Measurements from ENCODE around the gene RPS15. TPM values are rescaled to one million over a fixed set of nuclear protein-coding genes. Genes with fewer than 3 reads are reported as not detected.
"Not testable (repeated sequence)": the region's sequence is repeated elsewhere in the genome, so short reads cannot be mapped to it uniquely, and the experiment has no call there.

RPS15 gene
- total RNA-seq, 1 donor from 2014 or later, result 585 TPM

DNA sequence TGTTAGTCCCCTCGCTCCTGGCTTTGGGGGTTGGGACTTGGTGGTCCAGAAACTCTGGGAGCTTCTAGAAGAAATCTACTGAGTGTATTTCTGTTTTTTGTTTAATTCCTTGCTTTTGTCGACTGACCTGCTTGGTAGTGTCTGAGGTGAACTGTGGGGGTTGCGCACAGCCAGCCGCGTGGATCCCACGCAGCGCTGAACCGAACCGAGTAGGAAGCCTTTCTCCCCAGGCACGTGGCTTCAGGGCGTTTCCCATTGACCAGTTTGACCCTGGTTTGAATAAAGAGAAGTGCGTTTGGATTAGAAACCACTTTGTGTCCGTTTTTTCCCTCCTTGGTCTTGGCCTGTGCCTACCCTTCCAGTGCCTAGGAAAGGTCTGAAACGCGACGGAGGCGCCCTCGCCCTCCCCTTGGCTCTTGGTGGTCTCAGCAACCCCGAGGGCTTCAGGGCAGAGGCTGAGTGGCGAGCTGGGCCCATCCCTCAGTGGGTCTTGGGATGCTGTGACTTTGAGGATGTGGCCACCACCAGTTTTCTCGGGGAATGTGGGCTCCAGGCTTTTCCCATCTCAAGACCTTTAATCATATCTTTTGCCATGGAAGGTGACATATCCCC lies 2.7 kb upstream of the RPS15 start:
- DNase-seq, result no peak

DNA sequence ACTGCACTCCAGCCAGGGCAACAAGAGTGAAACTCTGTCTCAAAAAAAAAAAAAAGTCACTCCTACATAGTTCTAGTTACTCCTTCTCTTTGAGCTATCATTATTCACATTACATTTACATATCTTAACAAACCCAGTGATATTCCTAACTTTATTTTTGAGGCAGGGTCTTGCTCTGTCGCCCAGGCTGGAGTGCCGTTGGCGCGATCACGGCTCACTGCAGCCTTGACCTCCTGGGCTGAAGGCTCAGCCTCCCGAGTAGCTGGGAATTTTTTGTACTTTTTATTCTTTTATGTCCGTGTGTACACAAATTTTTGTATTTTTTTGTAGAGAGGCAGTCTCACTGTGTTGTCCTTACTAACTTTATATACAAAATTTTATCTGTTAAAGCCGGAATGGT lies 587 bp upstream of the RPS15 start:
- no peak for DNase-seq

DNA sequence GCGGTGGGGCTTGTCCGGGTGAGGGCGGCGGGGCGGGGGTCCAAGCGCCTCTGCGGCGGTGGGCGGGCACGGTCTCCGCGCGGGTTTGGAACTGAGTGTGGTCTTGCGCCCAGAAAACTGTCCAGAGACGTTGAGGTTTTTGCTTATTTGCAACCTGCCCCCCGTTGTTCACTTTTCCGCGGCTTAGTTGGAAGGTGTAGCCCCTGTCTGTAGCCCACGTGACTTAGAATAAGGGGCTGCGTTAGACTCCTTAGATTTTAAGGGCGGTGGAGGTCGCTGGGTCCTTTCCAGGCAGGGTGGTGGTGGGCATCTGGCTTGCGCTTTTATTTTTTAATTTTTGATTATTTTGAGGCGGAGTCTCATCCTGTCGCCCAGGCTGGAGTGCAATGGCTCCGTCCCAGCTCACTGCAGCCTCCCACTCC lies 748 bp downstream of the RPS15 start:
- no peak for DNase-seq

DNA sequence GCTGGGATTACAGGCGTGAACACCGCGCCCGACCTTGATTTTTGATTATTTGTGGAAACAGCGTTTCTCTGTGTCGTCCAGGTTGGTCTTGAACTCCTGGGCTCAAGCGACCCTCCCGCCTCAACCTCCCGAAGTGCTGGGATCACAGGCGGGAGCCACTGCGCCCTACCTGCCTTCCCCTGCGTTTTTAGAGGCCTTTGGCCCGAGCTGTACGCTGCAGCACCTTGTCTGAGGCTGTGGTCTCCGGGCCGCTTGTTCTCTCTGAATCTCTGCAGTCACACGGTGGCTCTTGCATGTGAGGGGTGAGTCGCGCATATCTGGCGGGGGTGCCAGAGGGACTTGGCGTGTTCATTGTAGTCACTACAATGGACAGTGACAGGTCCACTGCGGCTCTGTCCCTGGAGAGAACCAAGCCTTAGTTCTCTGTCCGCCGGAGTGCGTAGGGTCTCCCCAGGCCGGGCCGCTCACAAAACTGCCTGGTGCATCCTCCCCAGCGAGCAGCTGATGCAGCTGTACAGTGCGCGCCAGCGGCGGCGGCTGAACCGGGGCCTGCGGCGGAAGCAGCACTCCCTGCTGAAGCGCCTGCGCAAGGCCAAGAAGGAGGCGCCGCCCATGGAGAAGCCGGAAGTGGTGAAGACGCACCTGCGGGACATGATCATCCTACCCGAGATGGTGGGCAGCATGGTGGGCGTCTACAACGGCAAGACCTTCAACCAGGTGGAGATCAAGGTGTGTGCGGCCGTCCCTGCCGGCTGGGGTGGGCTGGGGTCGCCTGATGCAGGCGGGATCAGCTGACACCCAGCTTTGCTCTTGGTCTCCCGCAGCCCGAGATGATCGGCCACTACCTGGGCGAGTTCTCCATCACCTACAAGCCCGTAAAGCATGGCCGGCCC lies 1.6 kb downstream of the RPS15 start:
- DNase-seq, result not testable (repeated sequence)

DNA sequence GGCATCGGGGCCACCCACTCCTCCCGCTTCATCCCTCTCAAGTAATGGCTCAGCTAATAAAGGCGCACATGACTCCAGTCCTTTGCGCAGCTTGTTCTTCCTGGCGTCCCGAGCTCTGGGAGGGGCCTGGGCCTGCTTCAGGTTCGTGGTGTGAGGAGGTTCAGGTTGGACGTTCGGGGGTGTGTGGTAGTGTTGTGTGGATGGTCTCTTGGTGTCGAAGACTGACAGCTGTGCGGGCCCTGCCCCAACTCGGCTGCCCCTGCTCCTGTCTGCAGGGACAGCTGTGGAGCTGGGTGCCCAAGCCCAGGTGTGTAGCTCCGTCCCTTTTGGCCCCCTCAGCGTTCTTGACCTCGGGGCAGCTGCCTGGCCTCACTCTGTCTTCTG lies 2.2 kb downstream of the RPS15 start:
- DNase-seq, result no peak

DNA sequence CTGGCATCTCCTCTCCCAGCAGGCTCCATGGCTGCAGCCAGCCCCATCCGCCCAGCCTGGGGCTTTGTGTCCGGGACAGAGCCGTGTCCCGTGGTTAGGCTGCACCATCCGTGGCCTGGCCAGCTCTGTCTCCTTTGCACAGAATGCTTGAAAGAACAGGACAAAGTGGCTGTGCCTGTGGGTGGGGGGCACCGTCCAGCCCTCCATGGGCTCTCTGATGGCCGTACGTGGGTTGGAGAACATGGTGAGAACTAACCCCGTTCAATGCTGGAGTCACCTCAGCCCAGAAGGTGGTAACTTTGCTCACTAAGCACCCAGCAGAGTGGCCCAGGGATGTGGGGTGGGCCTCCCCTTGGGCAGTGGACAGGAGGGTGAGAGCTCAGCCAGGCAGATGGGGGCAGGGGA lies 2.8 kb downstream of the RPS15 start:
- no peak for DNase-seq

DNA sequence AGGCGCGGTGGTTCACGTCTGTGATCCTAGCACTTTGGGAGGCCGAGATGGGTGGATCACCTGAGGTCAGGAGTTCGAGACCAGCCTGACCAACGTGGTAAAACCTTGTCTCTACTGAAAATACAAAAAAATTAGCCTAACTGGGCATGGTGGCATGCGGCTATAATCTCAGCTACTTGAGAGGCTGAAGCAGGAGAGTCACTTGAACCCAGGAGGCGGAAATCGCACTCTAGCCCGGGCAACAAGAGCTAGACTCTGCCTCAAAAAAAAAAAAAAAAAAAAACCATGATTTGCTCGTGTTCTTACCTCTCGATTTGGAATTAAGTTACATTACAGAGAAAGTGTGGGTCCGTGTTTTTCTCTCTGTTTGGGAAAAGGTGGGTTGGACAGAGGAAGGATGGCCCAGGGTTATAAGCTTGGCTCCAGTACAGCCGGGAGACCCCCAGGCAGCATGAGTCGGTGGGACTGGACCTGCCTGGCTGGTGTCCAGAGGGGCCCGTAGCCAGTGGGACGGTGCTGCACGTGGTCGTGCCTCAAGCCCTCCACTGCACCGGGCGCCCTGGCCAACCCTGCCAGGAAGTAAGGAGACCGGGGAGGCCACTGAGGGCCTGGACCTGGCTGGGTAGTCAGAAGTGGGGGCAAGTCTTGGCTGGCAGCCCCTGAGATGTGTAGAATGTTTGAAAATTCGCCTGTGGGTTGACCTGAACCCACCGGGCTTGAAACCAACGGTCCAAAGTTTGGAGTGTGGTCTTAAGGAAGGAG lies 3.7 kb downstream of the RPS15 start:
- no peak for DNase-seq

DNA sequence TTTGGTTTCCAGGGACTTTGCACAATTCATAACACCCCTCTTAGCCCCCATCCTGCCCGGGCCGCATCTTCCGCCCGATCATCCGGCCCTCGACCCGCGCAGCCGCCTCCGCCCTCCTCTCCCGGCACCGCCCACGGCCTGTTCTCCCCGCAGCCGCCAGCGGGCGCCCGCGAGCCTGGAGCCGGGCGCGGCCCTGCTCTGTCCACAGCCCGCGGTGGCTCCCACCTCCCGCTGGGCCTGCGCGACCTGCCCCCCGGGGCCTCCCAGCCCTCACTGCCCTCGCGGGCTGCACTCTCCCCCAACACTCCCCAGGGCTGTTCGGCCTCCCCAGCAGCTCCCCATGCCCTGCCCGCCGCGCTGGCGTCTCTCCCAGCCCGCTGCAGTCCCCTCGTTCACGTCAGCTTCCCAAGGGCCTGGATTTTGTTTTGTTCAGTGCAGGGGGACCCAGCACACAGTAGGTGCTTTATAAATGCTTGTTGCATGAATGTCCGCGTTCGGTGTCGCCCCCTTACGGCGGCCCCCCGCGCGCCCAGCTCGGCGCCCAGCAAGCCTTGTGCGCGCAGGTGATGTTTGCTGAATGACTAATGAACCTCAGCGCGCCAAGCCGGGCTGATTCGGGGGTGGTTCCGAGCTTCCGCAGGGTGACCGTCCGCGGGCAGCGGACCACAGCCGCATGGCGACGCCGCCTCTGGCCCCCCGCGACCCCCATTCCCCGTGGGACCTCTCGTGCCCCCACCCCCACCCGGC lies 7.2 kb downstream of the RPS15 start:
- DNase-seq, result peak; percentile 73

DNA sequence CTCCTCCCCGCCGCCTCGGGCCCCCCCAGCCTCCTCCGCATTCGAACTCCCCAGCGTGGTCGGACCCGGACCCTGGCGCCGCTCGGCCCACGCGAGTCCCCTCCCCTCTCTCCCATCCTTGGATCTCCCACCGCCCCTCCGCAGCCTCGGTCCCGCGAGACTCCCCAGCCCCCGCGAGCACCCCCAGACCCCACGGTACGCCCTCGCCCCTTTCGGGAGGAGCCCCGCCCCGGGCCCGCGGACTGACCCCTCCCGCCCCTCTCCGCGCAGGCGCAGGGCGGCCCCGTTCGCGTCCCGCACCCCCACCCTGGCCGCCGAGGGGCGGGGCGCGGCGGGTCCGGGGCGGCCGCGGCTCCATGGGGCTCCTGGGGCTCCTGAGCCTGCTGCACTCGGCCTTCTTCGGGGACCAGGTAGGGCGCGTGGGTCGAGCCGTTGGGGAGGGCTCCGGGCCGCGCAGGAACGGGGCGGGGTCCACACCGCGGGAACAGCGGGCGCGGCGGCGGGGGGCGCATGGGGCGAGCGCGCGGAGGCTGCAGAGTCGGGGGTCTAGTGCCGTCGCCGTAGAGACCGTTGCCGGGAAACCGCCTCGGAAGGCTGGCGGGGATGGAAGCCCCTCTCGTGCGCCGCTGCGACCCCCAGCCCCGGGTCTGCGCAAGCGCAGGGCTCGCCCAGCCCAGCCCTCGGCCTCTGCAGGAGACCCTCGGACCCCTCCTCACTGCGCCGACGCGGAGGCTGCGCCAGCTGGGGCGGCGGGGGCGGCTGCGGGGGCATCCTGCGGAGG lies 7.9 kb downstream of the RPS15 start:
- DNase-seq, result peak; percentile 58

DNA sequence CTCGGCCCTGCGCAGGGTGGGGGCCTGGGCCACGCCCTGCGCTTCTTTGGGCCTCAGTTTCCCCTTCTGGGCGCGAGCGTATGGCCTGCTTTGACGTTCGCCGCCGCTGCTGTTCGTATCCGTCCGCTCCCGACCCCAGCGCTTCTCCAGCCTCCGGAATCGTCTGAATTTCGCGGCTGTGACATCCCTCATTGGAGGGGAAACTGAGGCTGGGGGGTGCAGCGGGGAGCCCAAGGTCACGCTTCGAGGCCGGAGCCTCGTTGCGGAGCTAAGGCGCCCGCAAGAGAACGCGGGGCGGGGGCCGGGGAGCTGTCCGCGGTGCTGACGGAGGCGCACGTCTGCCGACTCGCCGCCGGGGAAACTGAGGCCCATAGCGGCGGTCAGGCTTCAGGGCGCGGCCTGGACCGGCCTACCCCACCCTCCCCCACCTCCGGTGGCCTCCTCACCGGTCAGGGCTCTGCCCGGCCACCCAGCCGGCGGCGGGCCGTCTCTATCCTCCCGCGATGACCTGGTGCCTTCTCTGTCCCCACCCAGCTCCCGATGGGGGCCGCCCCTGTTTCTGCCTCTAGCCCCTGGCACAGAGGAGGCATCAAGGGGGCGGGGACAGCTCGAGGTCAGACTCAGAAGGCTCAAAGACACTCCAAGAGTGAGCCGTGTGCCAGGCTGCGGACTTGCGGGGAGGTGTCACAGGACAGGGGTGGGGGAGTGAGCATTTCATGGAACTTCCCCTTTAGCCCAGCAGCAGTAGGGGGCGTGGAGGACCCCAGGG lies 8.7 kb downstream of the RPS15 start:
- no peak for DNase-seq

DNA sequence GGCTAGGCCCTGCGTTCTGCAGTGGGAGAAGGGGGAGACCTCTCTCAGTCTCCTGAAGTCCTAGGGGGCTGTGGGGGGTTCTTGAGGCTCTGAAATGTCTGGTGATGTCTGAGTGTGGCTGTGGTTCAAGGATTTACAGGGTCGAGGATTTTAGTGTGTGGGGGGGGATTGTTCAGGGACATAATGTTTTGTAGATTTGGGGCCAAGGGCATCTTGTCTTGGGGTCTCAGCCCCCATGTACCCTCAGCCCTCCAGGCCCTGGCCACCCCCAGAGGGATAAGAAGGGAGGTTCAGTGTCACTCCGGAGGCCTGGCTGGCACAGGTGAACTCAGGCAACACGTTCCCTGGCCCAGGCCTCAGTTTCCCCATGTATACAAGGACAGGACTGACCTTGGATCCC lies 9.3 kb downstream of the RPS15 start:
- no peak for DNase-seq

DNA sequence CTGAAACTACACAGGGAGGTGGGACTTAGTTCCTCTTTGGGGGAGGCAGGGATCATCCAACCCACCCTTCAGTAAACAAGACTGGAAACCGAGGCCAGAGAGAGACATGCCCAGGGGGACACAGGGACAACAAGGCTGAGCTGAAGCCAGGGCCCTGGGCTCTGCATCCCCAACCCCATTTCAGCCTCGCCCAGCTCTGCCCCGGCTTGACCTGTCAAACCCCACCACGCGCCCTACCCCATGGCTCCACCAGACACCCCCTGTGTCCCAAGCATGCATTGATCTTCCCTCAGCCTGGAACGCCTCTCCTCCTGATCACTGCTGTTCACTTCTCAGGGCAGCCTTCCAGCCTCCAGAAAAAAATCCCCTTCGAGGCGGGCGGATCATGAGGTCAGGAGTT lies 9.7 kb downstream of the RPS15 start:
- DNase-seq, result no peak

DNA sequence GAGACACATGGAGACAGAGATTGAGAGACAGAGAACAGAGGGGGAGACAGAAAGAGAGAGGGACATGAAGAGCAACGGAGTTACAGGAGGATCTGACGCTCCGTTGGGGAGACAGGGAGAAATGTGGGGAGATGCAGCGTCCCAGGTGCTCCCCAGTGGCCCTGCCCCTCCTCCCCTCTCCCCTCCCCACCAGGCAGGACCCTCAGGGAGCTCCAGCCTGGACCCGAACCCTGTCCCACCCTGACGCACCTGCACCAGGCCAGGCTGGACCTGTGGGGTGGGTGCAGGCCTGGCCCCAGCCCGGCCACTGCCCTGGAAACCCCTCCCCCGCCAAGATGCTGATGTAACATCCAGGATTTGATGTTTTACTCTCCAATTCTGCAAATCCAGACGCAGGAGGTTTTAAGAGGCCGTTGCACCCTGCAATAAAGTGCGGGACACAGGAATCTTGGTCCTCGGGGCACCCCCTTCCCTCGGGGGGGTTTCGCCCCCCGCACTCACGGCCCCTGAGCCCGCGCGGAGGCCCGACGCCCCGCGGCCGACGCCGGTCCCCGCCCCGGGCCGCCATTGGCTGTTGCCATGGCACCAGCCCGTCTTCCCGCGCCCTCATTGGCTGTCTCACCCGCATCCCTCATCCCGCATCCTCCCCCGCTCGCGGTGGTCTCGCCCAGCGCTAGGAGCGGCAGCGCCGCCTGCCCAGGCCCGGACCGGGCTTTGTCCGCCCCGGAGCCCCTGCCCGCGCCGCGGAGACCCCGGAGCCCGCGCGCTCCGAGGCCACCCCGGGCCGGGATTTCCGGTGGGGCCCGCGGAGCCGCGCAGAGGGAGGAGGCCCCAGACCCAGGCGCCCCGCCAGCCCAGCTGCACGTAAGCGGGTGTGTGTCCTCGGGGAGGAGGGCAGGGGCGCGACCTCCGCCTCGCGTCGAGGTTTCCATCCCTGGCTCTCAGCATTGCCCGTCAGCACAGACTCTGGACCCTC lies 11.6 kb downstream of the RPS15 start, which contains the start of gene APC2:
Gene APC2, plus strand, starts transcription at position 655 of the 976 bp plus-strand sequence. CDS start 2,881 bp downstream, outside the sequence.
- DNase-seq, result peak; percentile 55

DNA sequence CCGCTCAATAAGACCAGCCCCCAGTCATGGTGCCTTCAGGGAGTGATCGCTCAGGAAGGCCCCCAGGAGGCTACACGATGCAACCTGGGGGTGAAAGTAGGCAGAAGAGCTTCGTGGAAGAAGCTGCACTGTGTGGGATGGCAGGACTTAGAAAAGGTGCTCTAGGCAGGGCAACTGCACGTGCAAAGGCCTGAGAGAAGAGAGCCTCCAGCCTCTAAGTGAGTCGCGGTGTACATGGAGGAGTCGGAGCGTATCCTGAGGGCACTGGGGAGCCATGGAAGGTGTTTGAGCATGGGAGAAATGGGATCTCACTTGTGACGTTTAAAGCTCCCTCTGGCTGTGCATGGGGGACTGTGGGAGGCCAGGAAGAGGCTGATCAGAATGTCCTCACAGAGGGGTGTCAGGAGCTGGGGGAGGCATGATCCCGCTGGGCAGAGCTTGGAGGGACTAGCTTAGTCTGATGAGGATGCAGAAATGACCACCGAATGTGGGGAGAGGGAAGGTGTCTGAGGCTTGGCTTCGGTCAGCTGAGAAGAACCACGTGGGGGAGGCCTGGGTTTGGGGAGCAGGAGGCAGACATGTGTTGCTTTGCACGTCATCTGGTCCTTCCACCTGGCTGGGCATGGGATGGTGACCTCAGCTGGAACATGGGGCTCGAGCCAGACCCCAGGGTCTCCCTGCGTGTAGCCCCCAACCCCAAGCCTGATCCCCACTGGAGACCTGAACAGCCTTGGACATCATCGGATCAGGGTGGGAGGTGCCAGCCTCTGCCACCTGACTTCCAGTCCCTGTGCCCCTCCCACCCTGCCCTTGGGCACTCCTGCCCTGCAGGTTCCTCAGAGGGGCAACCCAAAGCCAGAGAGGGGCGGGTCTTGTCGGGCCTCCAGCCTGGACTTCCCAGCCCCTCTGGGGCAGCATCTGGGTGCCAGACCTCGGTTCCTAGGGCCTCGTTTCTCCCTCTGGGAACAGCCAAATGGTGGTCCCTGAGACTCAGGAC lies 12.8 kb downstream of the RPS15 start:
- no peak for DNase-seq

DNA sequence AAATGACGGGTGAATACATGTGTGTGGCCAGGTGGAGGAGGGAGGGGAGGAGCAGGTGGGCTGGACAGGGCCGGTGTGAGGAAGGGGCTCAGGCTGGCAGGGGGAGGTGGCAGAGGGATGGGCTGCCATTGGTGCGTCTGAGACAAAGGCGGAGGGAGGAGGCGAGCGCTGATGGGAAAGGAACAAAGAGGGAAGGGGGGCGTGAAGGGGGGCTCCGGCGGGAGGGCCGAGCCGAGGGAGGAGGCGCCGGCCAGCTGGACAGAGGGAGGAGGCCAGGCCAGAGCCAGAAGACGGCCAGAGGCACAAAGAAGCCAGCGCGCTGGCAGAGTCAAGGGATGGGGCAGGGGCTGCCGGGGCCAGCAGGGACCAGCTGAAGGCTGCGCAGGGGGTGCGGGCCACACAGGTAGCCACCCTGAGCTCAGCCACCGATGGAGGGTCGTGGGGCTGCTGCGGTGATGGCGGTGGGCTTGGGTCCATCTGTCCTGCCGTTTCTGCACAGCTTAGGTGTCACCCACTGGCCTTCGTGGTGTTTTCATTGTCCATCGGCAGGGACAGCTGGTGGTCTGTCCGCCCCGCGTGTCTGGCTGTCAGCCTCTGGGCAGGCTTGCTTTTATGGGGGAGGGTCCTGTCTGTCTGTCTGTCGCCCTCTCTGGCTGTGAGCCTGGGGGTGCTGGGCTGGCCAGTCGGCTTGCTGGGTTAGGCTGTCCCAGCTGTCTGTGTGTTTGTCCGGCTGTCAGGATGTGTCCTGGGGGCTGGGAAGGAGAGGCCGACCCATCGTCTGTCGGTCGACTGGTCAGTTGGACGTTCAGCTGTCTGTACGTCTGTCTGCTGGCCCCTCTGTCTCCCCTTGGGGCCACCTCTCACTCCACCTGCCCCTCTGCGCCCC lies 14.0 kb downstream of the RPS15 start:
- DNase-seq, result no peak

DNA sequence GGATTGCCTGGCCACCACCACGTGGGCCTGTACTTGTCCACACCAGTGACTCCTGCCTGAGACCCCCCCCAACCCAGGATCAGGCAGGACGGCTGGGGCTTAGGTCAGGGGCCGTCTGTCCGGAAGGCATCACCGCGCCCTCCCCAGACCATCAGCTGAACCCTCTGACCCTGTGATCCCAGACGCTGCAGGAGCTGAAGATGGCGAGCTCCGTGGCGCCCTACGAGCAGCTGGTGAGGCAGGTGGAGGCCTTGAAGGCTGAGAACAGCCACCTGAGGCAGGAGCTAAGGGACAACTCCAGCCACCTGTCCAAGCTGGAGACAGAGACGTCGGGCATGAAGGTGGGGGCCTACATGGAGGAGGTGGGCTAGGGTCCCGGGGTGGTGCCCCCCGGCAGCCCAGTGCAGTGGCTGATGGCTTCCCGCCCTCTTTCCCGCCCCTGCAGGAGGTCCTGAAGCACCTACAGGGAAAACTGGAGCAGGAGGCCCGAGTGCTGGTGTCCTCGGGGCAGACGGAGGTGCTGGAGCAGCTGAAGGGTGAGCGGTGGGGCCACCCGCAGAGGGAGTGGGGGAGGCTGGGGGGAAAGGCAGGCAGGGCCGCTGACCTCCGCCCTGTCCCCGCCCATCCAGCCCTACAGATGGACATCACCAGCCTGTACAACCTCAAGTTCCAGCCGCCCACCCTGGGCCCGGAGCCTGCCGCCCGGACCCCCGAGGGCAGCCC lies 14.8 kb downstream of the RPS15 start:
- DNase-seq, result no peak
